Keratinocyte (primary cell): ENCODE results near the gene LIPT2. TPM values are rescaled to one million over a fixed set of nuclear protein-coding genes. Genes with fewer than 3 reads are reported as not detected.

ENCODE experiments used
- DNase-seq: peaks from one replicate; pipeline ENCODE4 v3.0.0-alpha.2; 2011; ENCODE audit warnings: low read depth, missing footprints, low spot score
- FAIRE-seq: peaks from 2 replicates; lab custom pipeline; 2011; peaks lifted over from hg19 to GRCh38; lab: Jason Lieb, UNC
- H2AFZ ChIP-seq: 2 replicates; pipeline ENCODE4 v1.6.0; 2012; ENCODE audit warnings: low read length, control low read depth, inconsistent platforms; ENCODE audit not compliant: control insufficient read depth
- H3K27ac ChIP-seq: 2 replicates; pipeline ENCODE4 v1.5.1; 2011; ENCODE audit warnings: low read length; ENCODE audit not compliant: control insufficient read depth, insufficient read depth
- H3K27me3 ChIP-seq: 3 replicates; pipeline ENCODE4 v1.6.0; 2011; ENCODE audit warnings: low read length; ENCODE audit not compliant: control insufficient read depth, insufficient read depth; ENCODE audit errors: extremely low read depth
- H3K36me3 ChIP-seq, 2 experiments: 2 replicates in 1 of 2; 3 replicates in 1 of 2; pipeline ENCODE4 v1.5.1; 2011; ENCODE audit warnings: low read length in 2 of 2, mild to moderate bottlenecking in 1 of 2; ENCODE audit not compliant: control insufficient read depth in 2 of 2, insufficient read depth in 2 of 2; ENCODE audit errors: extremely low read depth in 1 of 2
- H3K4me1 ChIP-seq: 3 replicates; pipeline ENCODE4 v1.5.1; 2011; ENCODE audit warnings: low read length; ENCODE audit not compliant: control insufficient read depth, insufficient read depth; ENCODE audit errors: extremely low read depth
- H3K4me2 ChIP-seq: 3 replicates; pipeline ENCODE4 v1.6.0; 2011; ENCODE audit warnings: low read depth, low read length; ENCODE audit not compliant: control insufficient read depth, insufficient read depth; ENCODE audit errors: extremely low read depth
- H3K4me3 ChIP-seq, 3 experiments: fragments of 200-600 bp in 1 of 3; sonication (generic) in 1 of 3; 2 replicates in 2 of 3; 3 replicates in 1 of 3; pipeline ENCODE4 v1.5.1; 2011 to 2016; ENCODE audit warnings: low read length in 3 of 3, mild to moderate bottlenecking in 3 of 3, control low read depth in 2 of 3, inconsistent platforms in 1 of 3, low read depth in 1 of 3, mixed read lengths in 1 of 3, mixed run types in 1 of 3, moderate library complexity in 1 of 3; ENCODE audit not compliant: control insufficient read depth in 2 of 3, insufficient read depth in 2 of 3; ENCODE audit errors: extremely low read depth in 1 of 3
- H3K79me2 ChIP-seq: 2 replicates; pipeline ENCODE4 v1.6.0; 2012; ENCODE audit warnings: low read length; ENCODE audit not compliant: control insufficient read depth, insufficient read depth
- H3K9ac ChIP-seq: 3 replicates; pipeline ENCODE4 v1.6.0; 2011; ENCODE audit warnings: low read length; ENCODE audit not compliant: control insufficient read depth, insufficient read depth; ENCODE audit errors: extremely low read depth
- H3K9me1 ChIP-seq: 3 replicates; pipeline ENCODE4 v1.6.0; 2011; ENCODE audit warnings: low read length; ENCODE audit not compliant: control insufficient read depth, insufficient read depth; ENCODE audit errors: extremely low read depth
- H3K9me3 ChIP-seq: 2 replicates; pipeline ENCODE4 v1.5.1; 2012; ENCODE audit warnings: low read depth, low read length; ENCODE audit not compliant: control insufficient read depth
- H4K20me1 ChIP-seq: 3 replicates; pipeline ENCODE4 v1.6.0; 2011; ENCODE audit warnings: low read length; ENCODE audit not compliant: control insufficient read depth, insufficient read depth; ENCODE audit errors: extremely low read depth
- CTCF ChIP-seq, 3 experiments: IDR thresholded peaks in 1 of 3; conservative IDR thresholded peaks in 1 of 3; optimal IDR thresholded peaks in 1 of 3; 2 replicates in 2 of 3; 3 replicates in 1 of 3; pipeline versions ENCODE3 to v1.5.1; 2011; ENCODE audit warnings: low read length in 3 of 3, mild to moderate bottlenecking in 3 of 3, moderate library complexity in 2 of 3, control low read depth in 1 of 3, inconsistent platforms in 1 of 3; ENCODE audit not compliant: insufficient read depth in 2 of 3; ENCODE audit errors: extremely low read depth in 1 of 3
- EZH2 ChIP-seq: IDR thresholded peaks from one replicate; pipeline ENCODE4 v1.6.1; 2012; ENCODE audit warnings: inconsistent platforms, mild to moderate bottlenecking, low read length, moderate library complexity
- dilution Hi-C: fragments of 300-500 bp; cut with MboI; formaldehyde crosslinking; loops from one replicate; pipeline ENCODE4 v1.7.0; 2020; ENCODE audit warnings: low sequenced_read_pairs; ENCODE audit not compliant: extremely low pct_ligation_motif_present
- polyA plus RNA-seq, 5 experiments: library from polyadenylated mRNA; depleted of rRNA in 3 of 5; stranded (reverse) in 3 of 5; stranded (forward) in 1 of 5; unstranded in 1 of 5; fragments of >200 nt; gene quantifications; 1 replicate in 1 of 5; 2 replicates in 3 of 5; 3 replicates in 1 of 5; pipeline versions ENCODE4 v1.2.1 to v1.2.3, GENCODE V29; 2011 to 2012; ENCODE audit warnings: missing spikeins in 2 of 5, low read depth in 1 of 5, low replicate concordance in 1 of 5

LIPT2 gene
- polyA plus RNA-seq, 1 donor (not counting 4 experiments of a cell fraction or from before 2014, with no cell fraction given) = 2.3 TPM

GRCh38 chr11:74506823-74507222 is 13.3 kb upstream of the LIPT2 start:
- FAIRE-seq (no peak), DNase-seq (no peak)
- Histone ChIP-seq H3K4me1 (peaks cover 8% of the 10 kb centered on the region), H3K4me3 (no peak overlapping the region), H3K9me1 (no peaks in the 10 kb centered on the region), H4K20me1 (no peaks in the 10 kb centered on the region), H2AFZ (no peak overlapping the region), H3K4me2 (no peak overlapping the region), H3K79me2 (no peaks in the 10 kb centered on the region), H3K9me3 (no peaks in the 10 kb centered on the region), H3K9ac (no peak overlapping the region), H3K27ac (no peak overlapping the region), H3K27me3 (no peaks in the 10 kb centered on the region), H3K36me3 (no peaks in the 10 kb centered on the region)
- TF ChIP-seq CTCF (optimal IDR thresholded peaks at IDR 0.05 in 1 of 3, IDR thresholded peaks at IDR 0.05 in 1 of 3, conservative IDR thresholded peaks at IDR 0.05 in 1 of 3; ENCODE audit: extremely low read depth in 1 of 3, insufficient read depth in 2 of 3, low read length in 3 of 3) (no peak), EZH2 (no peak)
- dilution Hi-C loops = no loop called here

- Histone ChIP-seq H3K27me3 (no peaks in the 10 kb centered on the region), H4K20me1 (no peaks in the 10 kb centered on the region), H3K79me2 (no peaks in the 10 kb centered on the region), H3K4me2 (no peak overlapping the region), H3K27ac (no peak overlapping the region), H2AFZ (no peak overlapping the region), H3K4me3 (no peak overlapping the region), H3K4me1 (peaks cover 8% of the 10 kb centered on the region), H3K36me3 (no peaks in the 10 kb centered on the region), H3K9me1 (no peaks in the 10 kb centered on the region), H3K9ac (no peak overlapping the region), H3K9me3 (no peaks in the 10 kb centered on the region)
- FAIRE-seq = no peak
- dilution Hi-C loops = no loop called here
- DNase-seq = no peak
- TF ChIP-seq EZH2 = no peak
- TF ChIP-seq CTCF (optimal IDR thresholded peaks at IDR 0.05 in 1 of 3, IDR thresholded peaks at IDR 0.05 in 1 of 3, conservative IDR thresholded peaks at IDR 0.05 in 1 of 3; ENCODE audit: extremely low read depth in 1 of 3, insufficient read depth in 2 of 3, low read length in 3 of 3) = no peak
These were observed 12.4 kb upstream of the LIPT2 start for GRCh38 chr11:74505911-74506310.
